ENCODE measurements around the gene BRCC3. TPM values are rescaled to one million over a fixed set of nuclear protein-coding genes. Genes with fewer than 3 reads are reported as not detected.

BRCC3 gene
- total and polyA plus RNA-seq, 2 of the 13 experiments (the other 11 are each of a cell fraction or from before 2014, with no cell fraction given) = 19.8 to 24.3 TPM

DNA sequence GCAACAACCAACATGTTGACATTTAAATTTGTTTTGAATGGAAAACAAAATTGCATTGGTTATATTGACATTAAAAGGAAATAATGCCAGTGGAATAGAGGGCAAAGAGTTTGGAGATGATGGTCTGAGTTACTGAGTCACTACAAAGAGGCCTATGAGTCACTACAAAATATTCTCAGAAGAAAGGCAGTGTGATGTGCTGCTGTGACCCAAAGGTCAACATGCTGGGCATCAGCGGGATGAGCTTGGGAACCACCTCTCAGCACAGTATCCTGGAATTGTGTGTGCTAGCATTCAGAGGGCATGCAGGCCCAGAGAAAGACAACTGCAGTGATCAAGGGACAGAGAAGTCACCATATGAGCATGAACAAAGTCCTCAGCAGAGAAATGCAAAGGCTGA is 3.1 kb upstream of the BRCC3 start (continued):
- TF ChIP-seq, protein P1, sequence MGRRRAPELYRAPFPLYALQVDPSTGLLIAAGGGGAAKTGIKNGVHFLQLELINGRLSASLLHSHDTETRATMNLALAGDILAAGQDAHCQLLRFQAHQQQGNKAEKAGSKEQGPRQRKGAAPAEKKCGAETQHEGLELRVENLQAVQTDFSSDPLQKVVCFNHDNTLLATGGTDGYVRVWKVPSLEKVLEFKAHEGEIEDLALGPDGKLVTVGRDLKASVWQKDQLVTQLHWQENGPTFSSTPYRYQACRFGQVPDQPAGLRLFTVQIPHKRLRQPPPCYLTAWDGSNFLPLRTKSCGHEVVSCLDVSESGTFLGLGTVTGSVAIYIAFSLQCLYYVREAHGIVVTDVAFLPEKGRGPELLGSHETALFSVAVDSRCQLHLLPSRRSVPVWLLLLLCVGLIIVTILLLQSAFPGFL (CRISPR knock-in tag; IDR thresholded peaks at IDR 0.05) = no peak
- no peak for TF ChIP-seq CHD2 (IDR thresholded peaks at IDR 0.05; ENCODE audit: low read depth, low read length)

DNA sequence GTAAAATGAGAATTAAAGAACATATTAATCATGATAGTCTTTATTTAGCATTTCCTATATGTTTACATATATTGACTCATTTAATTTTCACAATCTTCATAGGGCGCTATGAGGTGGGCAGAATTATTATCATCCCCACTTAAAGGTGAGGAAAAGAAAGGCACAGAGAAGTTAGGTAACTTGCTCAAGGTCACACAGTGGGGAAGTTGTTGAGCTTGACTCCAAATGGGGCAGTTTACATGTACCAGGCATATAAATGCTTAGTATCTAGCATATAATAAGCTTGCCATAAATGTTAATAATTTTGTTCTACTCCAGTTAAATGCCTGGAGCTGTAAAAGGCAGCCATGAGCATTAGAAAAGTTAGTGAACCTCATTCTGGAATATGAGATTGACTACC is 1.9 kb upstream of the BRCC3 start:
- Histone ChIP-seq H3K9me3 (ENCODE audit: low read length) (no peaks in the 10 kb centered on the region), H3K79me2 (ENCODE audit: insufficient read depth, low read length) (peaks cover 25% of the 10 kb centered on the region), H3K36me3 (replicated peaks in 1 of 2; ENCODE audit: control insufficient read depth in 1 of 2, insufficient read depth in 2 of 2, low read length in 2 of 2) (peaks cover 0 to 6% of the 10 kb centered on the region in 2 experiments; a peak in 1 of 5 replicates), H3K27ac (ENCODE audit: extremely low read length, insufficient read depth, low read length) (no peak overlapping the region), H2AFZ (ENCODE audit: low read length) (no peak overlapping the region), H3K9ac (ENCODE audit: insufficient read depth, low read depth, low read length) (peak overlapping the region; percentile 71; the same call in 1 of the 2 replicates), H3K4me1 (ENCODE audit: insufficient read depth, low read length) (peaks cover 45% of the 10 kb centered on the region), H3K4me3 (replicated peaks in 1 of 3; ENCODE audit: insufficient read depth in 1 of 3, low read depth in 2 of 3, low read length in 3 of 3) (peak overlapping the region; percentile 72 to 86 (median 77); a peak in 4 of 6 replicates), H4K20me1 (ENCODE audit: insufficient read depth, low read length) (no peaks in the 10 kb centered on the region), H3K4me2 (ENCODE audit: low read depth, low read length) (peak overlapping the region; percentile 78), H3K27me3 (ENCODE audit: control insufficient read depth in 1 of 2, insufficient read depth in 2 of 2, low read length in 2 of 2) (no peaks in the 10 kb centered on the region)
- intact Hi-C loops (cut with micrococcal nuclease; ENCODE audit: unreplicated experiment) (no loop called here), in situ Hi-C loops (cut with HindIII; ENCODE audit: extremely low pct_ligation_motif_present, low pct_unique_long_range_greater_than_20kb) (no loop called here)
- WGBS (ENCODE audit: low lambda C conversion rate) = 95% methylated on average over 1 of the region's 1 CpG
- no peak for TF ChIP-seq ZNF747 (CRISPR knock-in tag; IDR thresholded peaks at IDR 0.05; ENCODE audit: borderline replicate concordance)
- TF ChIP-seq, protein P2, sequence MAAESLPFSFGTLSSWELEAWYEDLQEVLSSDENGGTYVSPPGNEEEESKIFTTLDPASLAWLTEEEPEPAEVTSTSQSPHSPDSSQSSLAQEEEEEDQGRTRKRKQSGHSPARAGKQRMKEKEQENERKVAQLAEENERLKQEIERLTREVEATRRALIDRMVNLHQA (CRISPR knock-in tag; IDR thresholded peaks at IDR 0.05) = no peak
- TF ChIP-seq ZNF768 (CRISPR knock-in tag; IDR thresholded peaks at IDR 0.05) = peak; percentile 50; the same call in 1 of the 2 replicates
- no TSS peak for BruUV-seq (replicated peaks)
- CTCF ChIA-PET (ENCODE audit: low intra/inter-chr PET ratio, low total read pairs) = no interaction called here
- ATAC-seq (no peak), FAIRE-seq (no peak), DNase-seq (ENCODE audit: low spot score) (no peak)
- POLR2A ChIA-PET = no interaction called here

Measured in HepG2 (cell line).